DND-41 (cell line): ENCODE data around the gene TIMM44.

ENCODE experiments used
- ATAC-seq: fragments of 200-7000 bp; cut with Tn5 transposase; 3 replicates; pipeline ENCODE4 v1.9.1; 2021; ENCODE audit warnings: low read depth; ENCODE audit not compliant: insufficient read depth
- DNase-seq: peaks from one replicate; pipeline ENCODE4 v3.0.0-alpha.2; 2020
- H2AFZ ChIP-seq: 2 replicates; pipeline ENCODE4 v1.6.0; 2012; ENCODE audit warnings: low read depth, low read length
- H3K27ac ChIP-seq: 2 replicates; pipeline ENCODE4 v1.5.1; 2012; ENCODE audit warnings: low read length, inconsistent platforms
- H3K27me3 ChIP-seq: fragments of 200-600 bp; sonication (generic); 2 replicates; pipeline ENCODE4 v1.6.0; 2012; ENCODE audit warnings: low read length, mild to moderate bottlenecking, inconsistent platforms; ENCODE audit not compliant: insufficient read depth, poor library complexity
- H3K36me3 ChIP-seq: 2 replicates; pipeline ENCODE4 v1.5.1; 2012; ENCODE audit warnings: low read length, inconsistent platforms; ENCODE audit not compliant: insufficient read depth
- H3K4me1 ChIP-seq: 2 replicates; pipeline ENCODE4 v1.5.1; 2012; ENCODE audit warnings: mild to moderate bottlenecking, low read length; ENCODE audit not compliant: insufficient read depth
- H3K4me2 ChIP-seq: 2 replicates; pipeline ENCODE4 v1.6.0; 2012; ENCODE audit warnings: mild to moderate bottlenecking, moderate library complexity, low read length, inconsistent platforms; ENCODE audit not compliant: insufficient read depth
- H3K4me3 ChIP-seq, 2 experiments: fragments of 200-600 bp in 1 of 2; shearing (Covaris generic) in 1 of 2; 2 replicates each; pipeline ENCODE4 v1.5.1; 2012 to 2016; ENCODE audit warnings: inconsistent platforms in 2 of 2, low read length in 2 of 2, mild to moderate bottlenecking in 2 of 2, low read depth in 1 of 2, moderate library complexity in 1 of 2
- H3K79me2 ChIP-seq: 2 replicates; pipeline ENCODE4 v1.6.0; 2012; ENCODE audit warnings: low read length, inconsistent platforms; ENCODE audit not compliant: insufficient read depth
- H3K9ac ChIP-seq: 2 replicates; pipeline ENCODE4 v1.6.0; 2012; ENCODE audit warnings: low read depth, mild to moderate bottlenecking, inconsistent platforms, low read length, moderate library complexity
- H3K9me3 ChIP-seq: 2 replicates; pipeline ENCODE4 v1.5.1; 2012; ENCODE audit warnings: low read length, moderate library complexity, mild to moderate bottlenecking, inconsistent platforms; ENCODE audit not compliant: insufficient read depth, severe bottlenecking
- H4K20me1 ChIP-seq: 2 replicates; pipeline ENCODE4 v1.6.0; 2012; ENCODE audit warnings: low read length; ENCODE audit not compliant: insufficient read depth
- EZH2 ChIP-seq: IDR thresholded peaks from 3 replicates; pipeline ENCODE4 v1.6.1; 2012; ENCODE audit warnings: borderline replicate concordance, low read depth, mild to moderate bottlenecking, moderate library complexity, low read length, inconsistent platforms; ENCODE audit not compliant: severe bottlenecking
- TF ChIP-seq, protein P1 (sequence below): IDR thresholded peaks from 2 replicates; pipeline ENCODE4 v1.5.1; 2012; ENCODE audit warnings: borderline replicate concordance, low read length, moderate library complexity, mild to moderate bottlenecking; ENCODE audit not compliant: poor library complexity, severe bottlenecking; ENCODE audit errors: extremely low read depth

TIMM44 gene

DNA sequence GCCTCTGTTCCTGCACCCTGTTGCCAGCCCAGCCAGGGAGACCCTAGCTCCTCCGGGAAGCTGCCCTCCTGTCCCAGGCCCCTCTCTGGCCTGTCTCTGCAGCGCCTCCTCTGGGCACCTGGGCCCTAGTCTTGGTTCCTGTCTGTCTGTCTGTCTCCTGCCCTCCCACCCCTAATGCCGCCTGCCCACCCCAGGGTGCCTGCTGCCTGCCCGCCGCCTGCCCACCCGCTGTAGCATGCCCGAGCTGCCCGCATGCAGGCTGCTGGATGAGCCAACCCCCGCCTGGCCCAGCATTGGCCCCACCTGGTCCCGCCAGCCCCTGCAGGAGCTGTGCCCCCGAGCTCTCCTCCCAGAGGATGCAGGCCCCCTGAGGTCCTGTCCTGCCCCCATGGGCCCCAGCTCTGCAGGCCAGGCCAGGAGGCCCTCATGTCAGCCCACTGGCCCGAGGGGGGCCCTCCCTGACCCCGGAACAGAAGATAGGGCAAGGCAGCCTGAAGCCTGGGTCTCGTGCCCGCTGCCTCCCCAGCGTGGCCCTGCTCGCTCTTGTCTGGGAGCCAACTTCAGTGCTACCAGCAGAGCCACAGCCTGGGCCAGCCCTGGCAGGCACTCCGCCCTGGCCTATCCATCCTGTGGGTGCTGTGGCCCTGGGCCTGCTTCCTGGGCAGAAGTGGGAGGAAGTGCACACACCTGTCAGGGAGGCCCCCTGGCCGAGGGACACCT lies 34.6 kb downstream of the TIMM44 start:
- H3K36me3 ChIP-seq, result peaks cover 76% of the 10 kb centered on the region
- H3K27me3 ChIP-seq, result no peaks in the 10 kb centered on the region
- H2AFZ ChIP-seq, result no peak overlapping the region
- no peak for DNase-seq
- no peak overlapping the region for H3K9ac ChIP-seq
- H3K4me3 ChIP-seq, result no peak overlapping the region
- ATAC-seq, result no peak
- no peak for TF ChIP-seq EZH2
- TF ChIP-seq, protein P1, sequence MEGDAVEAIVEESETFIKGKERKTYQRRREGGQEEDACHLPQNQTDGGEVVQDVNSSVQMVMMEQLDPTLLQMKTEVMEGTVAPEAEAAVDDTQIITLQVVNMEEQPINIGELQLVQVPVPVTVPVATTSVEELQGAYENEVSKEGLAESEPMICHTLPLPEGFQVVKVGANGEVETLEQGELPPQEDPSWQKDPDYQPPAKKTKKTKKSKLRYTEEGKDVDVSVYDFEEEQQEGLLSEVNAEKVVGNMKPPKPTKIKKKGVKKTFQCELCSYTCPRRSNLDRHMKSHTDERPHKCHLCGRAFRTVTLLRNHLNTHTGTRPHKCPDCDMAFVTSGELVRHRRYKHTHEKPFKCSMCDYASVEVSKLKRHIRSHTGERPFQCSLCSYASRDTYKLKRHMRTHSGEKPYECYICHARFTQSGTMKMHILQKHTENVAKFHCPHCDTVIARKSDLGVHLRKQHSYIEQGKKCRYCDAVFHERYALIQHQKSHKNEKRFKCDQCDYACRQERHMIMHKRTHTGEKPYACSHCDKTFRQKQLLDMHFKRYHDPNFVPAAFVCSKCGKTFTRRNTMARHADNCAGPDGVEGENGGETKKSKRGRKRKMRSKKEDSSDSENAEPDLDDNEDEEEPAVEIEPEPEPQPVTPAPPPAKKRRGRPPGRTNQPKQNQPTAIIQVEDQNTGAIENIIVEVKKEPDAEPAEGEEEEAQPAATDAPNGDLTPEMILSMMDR, result no peak
- no peaks in the 10 kb centered on the region for H3K9me3 ChIP-seq
- peaks cover 56% of the 10 kb centered on the region for H3K79me2 ChIP-seq
- no peak overlapping the region for H3K27ac ChIP-seq
- H3K4me2 ChIP-seq, result no peak overlapping the region
- H3K4me1 ChIP-seq, result peaks cover 22% of the 10 kb centered on the region
- peaks cover 74% of the 10 kb centered on the region for H4K20me1 ChIP-seq

DNA sequence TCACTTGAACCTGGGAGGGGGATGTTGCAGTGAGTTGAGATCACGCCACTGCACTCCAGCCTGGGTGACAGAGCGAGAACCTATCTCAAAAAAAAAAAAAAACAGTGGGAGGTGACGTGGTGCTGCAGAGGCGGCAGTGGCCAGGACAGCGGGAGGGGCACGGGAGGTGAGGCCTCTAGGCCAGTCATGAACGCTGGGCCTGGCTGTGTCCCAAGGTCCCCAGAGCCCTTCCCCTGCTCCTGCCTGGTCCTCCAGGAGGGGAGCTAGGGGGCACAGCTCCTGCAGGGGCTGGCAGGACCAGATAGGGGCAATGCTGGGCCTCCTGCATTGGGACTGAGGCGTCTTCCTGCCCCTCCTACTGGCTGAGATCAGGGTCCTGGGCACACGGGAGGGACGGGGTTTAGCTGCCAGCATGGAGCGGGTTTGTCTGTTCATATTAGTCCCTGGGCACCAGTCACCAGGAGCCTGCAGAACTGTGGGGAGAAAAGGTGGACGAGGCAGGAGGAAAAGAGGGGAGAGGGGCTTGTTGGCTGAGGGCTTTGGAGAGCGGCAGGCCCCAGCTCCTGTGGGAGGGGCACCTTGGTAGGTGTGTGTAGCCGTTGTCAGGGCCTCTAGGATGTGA lies 35.3 kb downstream of the TIMM44 start:
- H2AFZ ChIP-seq, result no peak overlapping the region
- DNase-seq, result no peak
- H3K4me2 ChIP-seq, result 0 out of 2 replicates have a peak overlapping the region, but pooled peaks have one; percentile 4
- ATAC-seq, result no peak
- peaks cover 74% of the 10 kb centered on the region for H4K20me1 ChIP-seq
- H3K27me3 ChIP-seq, result no peaks in the 10 kb centered on the region
- H3K36me3 ChIP-seq, result peaks cover 75% of the 10 kb centered on the region
- no peak for TF ChIP-seq EZH2
- TF ChIP-seq, protein P1, result no peak
- H3K27ac ChIP-seq, result no peak overlapping the region
- H3K79me2 ChIP-seq, result peaks cover 57% of the 10 kb centered on the region
- H3K4me1 ChIP-seq, result peaks cover 24% of the 10 kb centered on the region
- no peak overlapping the region for H3K4me3 ChIP-seq
- H3K9ac ChIP-seq, result no peak overlapping the region
- no peaks in the 10 kb centered on the region for H3K9me3 ChIP-seq

DNA sequence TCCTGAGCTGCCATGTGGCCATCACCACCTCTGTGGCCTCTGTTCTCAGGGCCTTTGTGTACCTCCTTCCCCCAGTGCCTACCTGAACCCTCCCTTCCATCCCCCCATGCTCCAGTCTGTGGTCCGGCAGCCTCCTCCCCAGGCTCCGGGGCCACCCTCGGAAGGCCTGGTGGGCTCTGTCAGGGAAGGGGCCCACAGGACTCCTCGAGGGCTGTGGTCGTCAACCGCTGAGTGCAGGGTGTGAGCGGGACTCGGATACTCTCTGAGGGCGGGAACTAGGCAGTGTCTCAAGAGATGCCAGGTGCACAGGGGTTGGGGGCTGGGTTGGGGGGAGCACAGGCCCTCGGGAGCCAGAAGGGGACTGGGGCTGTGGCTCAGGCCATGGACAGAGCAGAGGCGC lies 35.9 kb downstream of the TIMM44 start:
- no peaks in the 10 kb centered on the region for H3K27me3 ChIP-seq
- peaks cover 70% of the 10 kb centered on the region for H4K20me1 ChIP-seq
- ATAC-seq, result no peak
- H3K4me3 ChIP-seq, result no peak overlapping the region
- no peak for TF ChIP-seq EZH2
- TF ChIP-seq, protein P1, result no peak
- H3K27ac ChIP-seq, result no peak overlapping the region
- H3K9me3 ChIP-seq, result no peaks in the 10 kb centered on the region
- no peak overlapping the region for H2AFZ ChIP-seq
- peak overlapping the region; percentile 34; the same call in 1 of the 2 replicates for H3K4me2 ChIP-seq
- H3K36me3 ChIP-seq, result peaks cover 69% of the 10 kb centered on the region
- H3K4me1 ChIP-seq, result peaks cover 30% of the 10 kb centered on the region
- H3K9ac ChIP-seq, result no peak overlapping the region
- peaks cover 63% of the 10 kb centered on the region for H3K79me2 ChIP-seq
- no peak for DNase-seq
